DMS 273 (cell line): Measurements from ENCODE around the gene DOK5.
A peak's percentile ranks its signal among the peaks of the same experiment; 100 is the strongest.

Source experiments
- DNase-seq: peaks from one replicate; lab custom pipeline; 2025; ENCODE audit not compliant: unreplicated experiment; lab: John Stamatoyannopoulos, UW

DOK5 gene

GRCh38 chr20:54510541-54511129, 35.2 kb downstream of the DOK5 start:
- no peak for DNase-seq

DNA sequence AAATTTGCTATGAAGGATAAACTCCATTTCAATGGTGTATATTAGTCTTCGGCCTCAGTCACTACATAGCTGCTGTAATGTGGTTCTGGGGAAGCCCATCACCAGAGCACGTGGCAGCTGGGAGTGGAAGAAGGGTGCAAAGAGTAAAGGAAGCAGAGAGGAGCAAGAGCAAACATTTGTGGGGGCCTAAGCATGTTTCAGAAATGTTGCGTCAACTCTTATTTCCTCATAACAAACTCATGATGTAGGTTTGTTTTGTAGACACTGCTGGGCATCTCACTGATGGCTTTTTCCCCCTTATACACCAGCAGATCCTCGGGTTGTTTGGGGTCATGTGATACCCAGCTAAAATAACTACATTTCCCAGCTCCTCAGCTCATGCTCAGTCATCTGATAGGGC, 37.3 kb downstream of the DOK5 start:
- no peak for DNase-seq

- DNase-seq, result no peak
Observed at GRCh38 chr20:54514028-54514607, 38.7 kb downstream of the DOK5 start.

- DNase-seq, result no peak
Observed at GRCh38 chr20:54515793-54516628, 40.6 kb downstream of the DOK5 start.

DNA sequence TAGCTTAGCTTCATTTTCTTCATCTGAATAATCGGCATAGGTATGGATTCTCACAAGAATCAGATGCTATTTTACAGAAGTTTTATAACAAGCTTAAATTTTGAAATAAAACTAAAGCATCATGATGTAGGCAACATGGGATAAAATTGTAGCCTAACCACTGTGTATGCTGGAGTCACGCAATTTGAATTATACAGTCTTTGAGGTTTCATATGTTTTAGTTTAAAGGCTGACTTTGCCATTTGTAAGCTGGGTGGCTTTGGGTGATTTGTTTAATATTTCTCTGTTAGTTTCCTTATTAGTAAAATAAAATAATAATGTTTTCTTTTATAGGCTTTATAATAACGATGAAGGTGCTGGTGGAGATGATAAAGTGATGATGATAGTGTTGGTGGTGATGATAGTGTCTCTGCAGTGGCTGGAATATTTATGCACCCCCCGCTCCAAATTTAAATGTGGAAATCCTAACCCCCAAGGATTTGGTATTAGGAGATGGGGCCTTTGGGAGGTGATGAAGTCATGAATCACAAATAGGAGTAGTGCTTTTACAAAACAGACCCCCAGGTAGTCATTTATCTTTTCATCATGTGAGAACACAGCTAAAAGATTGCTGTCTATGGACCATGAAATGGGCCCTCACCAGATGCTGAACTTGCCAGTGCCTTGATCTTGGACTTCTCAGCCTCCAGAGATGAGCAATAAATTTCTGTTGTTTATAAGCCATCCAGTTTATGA, 42.0 kb downstream of the DOK5 start:
- no peak for DNase-seq

- no peak for DNase-seq
Observed at GRCh38 chr20:54524849-54525248, 49.5 kb downstream of the DOK5 start.

- DNase-seq, result no peak
Observed at GRCh38 chr20:54525916-54526590, 50.7 kb downstream of the DOK5 start.

DNA sequence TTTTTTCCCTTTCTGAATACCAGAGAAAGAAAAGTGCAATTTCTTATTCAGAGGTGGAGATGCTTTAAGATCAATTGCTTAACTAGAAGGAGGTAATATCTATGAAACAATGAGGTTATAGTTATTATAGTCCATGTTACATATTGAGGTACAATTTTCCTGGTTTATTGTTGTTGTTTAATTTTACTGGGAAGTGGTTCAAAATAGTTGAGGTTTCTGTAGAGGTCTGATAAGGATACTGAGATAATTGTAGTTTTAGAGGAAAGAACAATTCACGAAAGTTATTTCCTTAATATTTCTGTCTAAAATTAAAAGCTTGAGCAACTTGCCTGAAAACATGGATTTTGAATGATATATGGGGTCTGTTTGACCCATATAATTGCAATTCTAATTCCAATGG, 51.4 kb downstream of the DOK5 start:
- no peak for DNase-seq

DNA sequence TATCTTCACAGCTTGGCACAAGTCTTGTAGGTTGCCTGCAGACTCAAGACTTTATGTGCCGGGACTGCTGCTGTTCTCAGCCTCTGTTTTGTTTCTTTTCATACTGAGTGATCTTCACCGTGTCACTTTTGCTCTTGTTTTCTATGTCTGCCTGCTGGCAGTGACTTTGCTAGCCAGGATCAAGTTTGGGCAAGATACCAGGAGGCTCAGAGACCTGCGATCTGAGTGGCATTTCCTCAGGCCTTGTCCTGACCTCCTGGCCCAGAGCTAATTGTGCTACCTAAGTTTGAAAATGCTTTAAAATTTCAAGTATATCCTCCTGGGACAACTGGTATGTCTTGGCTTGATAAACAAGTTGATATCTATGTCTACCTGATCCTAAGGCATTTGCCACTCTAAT, 57.2 kb downstream of the DOK5 start:
- no peak for DNase-seq

- DNase-seq, result no peak
Observed at GRCh38 chr20:54534101-54534500, 58.7 kb downstream of the DOK5 start.

- DNase-seq, result peak; percentile 42
Observed at GRCh38 chr20:54535033-54535432, 59.6 kb downstream of the DOK5 start.

GRCh38 chr20:54535746-54536145, 60.4 kb downstream of the DOK5 start:
- no peak for DNase-seq

- DNase-seq, result no peak
Observed at GRCh38 chr20:54539521-54540046, 64.2 kb downstream of the DOK5 start.

DNA sequence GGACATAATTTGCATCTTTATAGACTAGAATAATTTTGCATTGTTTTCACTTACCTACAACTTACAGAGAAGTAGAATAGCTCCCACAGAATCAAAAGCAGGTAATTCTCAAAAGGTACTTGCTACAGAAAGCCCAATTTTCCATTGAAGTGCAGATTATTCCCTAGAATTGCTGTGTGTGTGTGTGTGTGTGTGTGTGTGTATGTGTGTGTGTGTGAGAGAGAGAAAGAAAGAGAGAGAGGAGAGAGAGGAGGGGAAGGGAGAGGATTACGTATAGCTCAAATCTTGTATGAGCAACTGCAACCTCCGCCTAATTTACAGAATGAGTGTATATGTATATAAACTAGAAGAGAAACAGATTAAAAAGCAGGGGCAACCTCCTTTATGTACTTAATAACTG, 68.0 kb downstream of the DOK5 start:
- no peak for DNase-seq

DNA sequence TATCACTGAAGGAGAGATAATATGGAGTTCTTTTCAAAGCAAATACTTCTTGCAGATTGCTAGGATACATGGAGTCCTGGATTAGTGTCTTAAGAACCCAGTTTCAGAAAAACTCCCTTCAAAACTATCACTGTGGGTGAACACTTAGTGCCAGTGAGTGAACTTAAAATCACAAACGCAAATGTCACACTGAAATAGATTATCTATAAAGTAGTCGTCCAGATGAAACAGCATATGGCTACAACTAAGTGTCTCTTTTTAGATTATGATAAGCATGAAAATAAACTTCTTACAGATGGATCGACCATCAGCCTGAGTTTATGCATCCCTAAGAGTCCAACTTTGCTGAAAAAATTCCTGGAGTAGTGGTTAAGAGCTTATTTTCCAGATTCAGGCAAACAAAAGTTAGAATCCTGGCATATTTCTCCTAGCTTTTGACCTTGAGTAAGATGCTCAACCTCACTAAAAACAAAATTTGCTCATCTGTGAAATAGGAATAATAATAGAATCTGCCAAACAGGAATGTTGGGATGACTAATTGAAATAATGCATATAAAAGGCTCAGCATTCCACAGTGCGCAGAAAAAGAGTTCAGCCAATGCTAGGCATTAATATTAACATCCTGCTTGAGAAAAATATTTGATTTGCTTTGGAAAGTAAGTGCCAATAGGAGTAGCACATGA, 70.4 kb downstream of the DOK5 start:
- DNase-seq, result no peak

- no peak for DNase-seq
Observed at GRCh38 chr20:54548849-54549248, 73.5 kb downstream of the DOK5 start.

- no peak for DNase-seq
Observed at GRCh38 chr20:54549658-54550326, 74.4 kb downstream of the DOK5 start.

GRCh38 chr20:54550776-54551396, 75.5 kb downstream of the DOK5 start:
- no peak for DNase-seq

DNA sequence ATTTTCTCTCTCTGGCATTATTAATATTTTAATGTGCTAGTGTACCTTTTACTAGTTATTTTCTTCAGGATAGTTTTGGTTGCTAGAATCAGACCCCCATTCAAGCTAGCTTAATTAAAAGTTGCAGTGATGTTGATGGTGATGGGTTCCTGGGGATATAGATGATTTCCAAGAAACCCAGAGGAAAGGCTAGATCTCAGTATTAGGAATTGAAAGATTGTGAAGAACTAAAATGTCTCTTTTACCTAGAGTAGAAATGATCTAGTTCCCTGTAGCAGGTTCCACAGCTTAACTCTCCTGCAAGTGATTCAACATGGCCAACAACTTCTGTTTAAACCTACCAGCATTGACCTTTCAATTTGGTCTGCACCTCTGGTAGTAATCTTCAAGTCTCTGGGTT, 78.6 kb downstream of the DOK5 start:
- no peak for DNase-seq
